A375 (cell line): Measurements from ENCODE around the gene LDLRAD2. TPM values are rescaled to one million over a fixed set of nuclear protein-coding genes. Genes with fewer than 3 reads are reported as not detected.

ENCODE experiments used
- total RNA-seq: library from RNA; depleted of rRNA; stranded (reverse); fragments of >200 nt; shearing (Covaris generic); gene quantifications from 2 replicates; pipeline ENCODE4 v1.2.3, GENCODE V29; 2014; rRNA removed

The LDLRAD2 gene
- total RNA-seq, result not detected in 2 replicates

GRCh38 chr1:21811875-21812305 lies at the start of gene LDLRAD2:
Gene LDLRAD2 (plus strand): TSS chr1:21812265. CDS start chr1:21812452, 187 bp downstream.

GRCh38 chr1:21782868-21783678 lies 29.0 kb upstream of the LDLRAD2 start, which contains the start of gene USP48:
Gene USP48 (minus strand): TSS chr1:21783149. CDS start chr1:21782957, 192 bp downstream.

Other genes starting within 250 kb of the LDLRAD2 start
- gene RAP1GAP, start 142.9 kb upstream of the LDLRAD2 start, total RNA-seq, result 0.69 and 1.5 TPM in 2 replicates
- gene USP48, start 29.1 kb upstream of the LDLRAD2 start, total RNA-seq, result 20.1 and 22.9 TPM in 2 replicates
- gene HSPG2, start 125.0 kb downstream of the LDLRAD2 start, total RNA-seq, result 42.0 and 43.5 TPM in 2 replicates
- not detected in 2 replicates for gene CELA3B, start 164.8 kb downstream of the LDLRAD2 start, total RNA-seq
- not detected in 2 replicates for gene CELA3A, start 189.4 kb downstream of the LDLRAD2 start, total RNA-seq
- gene CDC42, start 240.4 kb downstream of the LDLRAD2 start, total RNA-seq, result 131 and 132 TPM in 2 replicates